ENCODE data around the gene TBCD. TPM values are rescaled to one million over a fixed set of nuclear protein-coding genes. Genes with fewer than 3 reads are reported as not detected.

The TBCD gene
- polyA plus RNA-seq, 1 donor from 2014 or later = 19.4 TPM

DNA sequence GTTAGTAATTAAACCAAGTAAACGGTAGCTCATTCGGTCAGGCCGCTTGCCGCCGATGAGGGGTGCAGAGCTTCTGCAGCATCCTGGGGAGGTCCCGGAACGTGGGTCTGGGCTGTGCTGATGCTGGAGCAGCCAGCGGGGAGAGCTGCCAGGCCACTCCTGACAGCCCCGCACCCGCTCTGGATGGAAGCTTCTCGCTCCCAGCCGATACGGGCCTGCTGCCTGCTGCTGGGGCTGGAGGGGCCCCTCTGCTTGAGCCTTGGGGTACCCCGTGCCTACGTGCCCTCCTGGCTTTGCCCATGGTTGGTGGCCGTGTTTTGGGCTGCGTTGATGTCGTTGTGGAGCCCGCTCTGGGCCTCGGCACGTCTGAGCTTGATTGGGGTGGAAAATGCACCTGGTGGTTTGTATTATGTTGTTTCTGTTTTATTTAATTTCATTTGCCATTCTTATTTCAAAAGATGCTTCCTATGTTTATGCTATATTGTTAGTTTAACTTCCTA is 129.5 kb downstream of the TBCD start:
- peak overlapping the region in 1 of 3 donors; percentile 19 for H3K27ac Mint-ChIP-seq
- H3K27me3 Mint-ChIP-seq = no peaks in the 10 kb centered on the region
- H3K4me3 Mint-ChIP-seq = peak overlapping the region in 1 of 4 donors; percentile 22
- peaks cover 5% of the 10 kb centered on the region for H3K36me3 Mint-ChIP-seq
- no peaks in the 10 kb centered on the region for H3K9me3 Mint-ChIP-seq
- peaks cover 16 to 28% (median 19%) of the 10 kb centered on the region in 3 donors for H3K4me1 Mint-ChIP-seq

DNA sequence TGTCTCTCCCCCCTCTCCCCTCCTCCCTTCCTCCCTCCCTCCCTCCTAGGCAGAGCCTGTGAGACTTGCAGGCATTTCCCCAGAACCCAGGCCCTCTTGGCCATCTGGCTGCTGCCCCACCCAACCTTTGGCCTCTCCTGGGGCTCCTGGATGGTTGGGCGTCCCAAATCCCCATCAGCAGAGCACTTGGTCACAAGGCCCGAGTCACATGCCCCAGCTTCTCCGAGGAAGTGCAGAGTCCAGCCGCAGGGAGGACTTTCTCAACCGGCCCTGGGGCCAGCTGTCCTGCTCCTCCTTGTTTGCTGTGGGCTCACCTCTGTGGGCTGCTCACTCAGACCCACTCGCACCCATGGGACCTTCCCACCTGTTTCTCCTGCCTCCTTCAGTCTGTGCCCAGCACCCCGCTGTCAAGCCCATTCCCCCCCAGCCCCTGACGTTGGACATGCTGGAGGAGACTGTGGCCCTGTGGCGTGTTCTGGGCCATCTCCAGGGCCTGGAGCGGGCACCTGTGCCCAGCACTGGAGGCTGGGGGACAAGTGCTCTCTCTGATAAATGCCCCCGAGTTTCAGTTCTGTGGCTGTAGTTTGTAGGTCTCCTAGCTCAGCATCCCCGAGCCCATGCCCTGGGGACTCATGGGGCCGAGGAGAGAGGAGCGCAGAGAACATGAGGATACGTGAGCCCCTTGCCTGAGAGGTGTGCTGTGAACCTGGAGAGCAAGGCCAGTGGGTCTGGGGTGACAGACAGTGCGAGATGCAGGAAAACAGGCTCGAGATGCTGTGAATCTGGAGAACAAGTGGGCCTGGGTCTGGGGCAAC is 130.2 kb downstream of the TBCD start:
- Mint-ChIP-seq H3K4me3 (peak overlapping the region in 3 of 4 donors; percentile 30 to 88 (median 63)), H3K9me3 (no peaks in the 10 kb centered on the region), H3K36me3 (peaks cover 5% of the 10 kb centered on the region), H3K27me3 (no peaks in the 10 kb centered on the region), H3K4me1 (peaks cover 16 to 30% (median 19%) of the 10 kb centered on the region in 3 donors), H3K27ac (peak overlapping the region; percentile 23 to 95 (median 75))

DNA sequence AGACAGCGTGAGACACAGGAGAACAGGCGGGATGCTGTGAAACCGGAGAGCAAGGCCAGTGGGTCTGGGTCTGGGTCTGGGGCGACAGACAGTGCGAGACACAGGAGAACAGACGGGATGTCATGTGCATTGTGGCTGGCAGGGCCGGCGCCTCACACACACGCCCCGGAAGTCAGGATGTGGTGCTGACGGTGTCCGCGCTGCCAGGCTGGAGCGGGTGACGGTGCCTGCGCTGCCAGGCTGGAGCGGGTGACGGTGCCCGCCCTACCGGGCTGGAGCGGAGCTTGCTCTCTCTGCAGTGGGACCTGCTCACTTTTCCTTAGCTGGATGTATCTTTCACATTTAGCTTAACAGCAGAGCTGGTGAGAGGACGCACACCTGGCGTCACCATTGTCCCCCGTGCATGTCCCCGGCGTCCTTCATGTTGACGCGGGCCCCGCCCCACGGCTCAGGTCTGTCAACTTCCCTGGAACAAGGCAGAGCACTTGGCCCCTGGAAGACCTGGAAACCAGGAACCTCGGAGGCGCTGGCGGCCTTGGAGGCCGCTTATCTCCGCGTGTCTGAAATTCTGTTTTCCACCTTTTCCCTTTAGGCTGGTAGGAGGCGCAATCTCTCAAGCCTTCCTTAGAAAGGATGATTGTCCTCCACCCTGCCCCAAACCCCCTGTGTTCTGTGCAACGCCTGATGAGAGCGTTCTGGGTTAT is 131.0 kb downstream of the TBCD start:
- H3K27me3 Mint-ChIP-seq = no peaks in the 10 kb centered on the region
- H3K9me3 Mint-ChIP-seq = peaks cover 0 to 2% (median 0%) of the 10 kb centered on the region in 3 donors
- peaks cover 5% of the 10 kb centered on the region for H3K36me3 Mint-ChIP-seq
- H3K4me3 Mint-ChIP-seq = peak overlapping the region in 3 of 4 donors; percentile 12 to 88 (median 63)
- H3K4me1 Mint-ChIP-seq = peaks cover 16 to 37% (median 19%) of the 10 kb centered on the region in 3 donors
- peak overlapping the region; percentile 75 to 95 (median 80) for H3K27ac Mint-ChIP-seq

DNA sequence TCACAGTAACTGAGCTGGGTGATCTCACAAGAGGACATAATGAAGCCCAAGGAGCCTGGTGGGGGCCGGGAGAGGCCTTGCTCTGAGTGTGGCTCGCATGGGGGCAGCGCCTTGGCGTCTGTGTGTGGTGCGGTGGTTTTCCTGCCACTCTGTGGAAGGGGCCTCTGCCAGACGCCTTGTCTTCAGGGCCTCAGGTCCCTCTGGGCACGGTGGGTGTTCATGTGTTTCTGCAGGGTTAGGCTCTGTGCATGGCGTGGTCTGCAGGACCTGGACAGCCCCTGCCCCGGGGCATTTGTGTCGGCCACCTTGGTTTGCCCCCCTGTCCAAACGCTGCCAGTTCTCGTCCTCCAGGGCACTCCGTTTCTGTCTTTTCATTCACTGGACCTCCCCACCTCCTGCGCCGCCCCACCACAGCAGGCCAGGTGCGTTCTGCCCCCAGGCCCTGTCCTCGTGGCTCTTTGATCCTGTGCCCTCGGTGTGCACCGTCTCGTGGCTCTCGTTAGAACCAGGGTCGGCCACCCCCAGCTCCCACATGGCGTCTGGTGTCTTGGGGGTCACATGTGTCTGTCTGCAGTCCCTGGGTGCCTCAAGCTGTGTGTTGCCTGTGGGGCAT is 131.7 kb downstream of the TBCD start:
- Mint-ChIP-seq H3K4me3 (peak overlapping the region in 1 of 4 donors; percentile 28), H3K27me3 (no peaks in the 10 kb centered on the region), H3K36me3 (peaks cover 5% of the 10 kb centered on the region)

DNA sequence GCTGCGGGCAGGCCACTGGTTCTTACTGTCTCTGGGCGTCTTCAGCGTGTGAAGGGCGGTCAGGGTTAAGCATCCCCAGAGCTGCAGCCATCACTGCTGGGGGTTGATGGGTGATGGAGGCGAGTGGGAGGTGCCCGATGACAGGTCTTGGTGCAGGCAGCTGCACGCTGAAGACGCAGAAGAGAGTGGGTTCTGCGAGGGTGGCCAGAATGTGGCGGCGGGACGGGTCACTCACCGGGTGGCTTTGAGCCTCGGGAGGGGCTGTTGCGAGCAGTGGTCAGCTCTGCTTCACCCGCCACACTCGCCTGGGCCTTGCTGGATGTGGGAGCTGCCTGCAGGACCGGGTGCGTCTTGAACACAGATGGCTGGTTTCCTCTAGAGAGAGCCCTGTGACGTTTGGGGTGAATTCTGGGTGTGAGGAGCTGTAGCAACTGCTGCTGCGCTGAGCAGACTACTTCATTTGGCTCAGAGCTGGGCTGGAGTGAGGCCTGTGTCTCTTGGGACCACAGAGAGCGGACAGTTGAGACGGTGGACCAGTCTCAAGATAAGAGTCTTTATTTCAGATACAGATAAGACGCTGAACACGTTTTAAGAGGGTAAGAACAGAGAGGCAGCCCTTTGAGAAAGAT is 132.6 kb downstream of the TBCD start:
- peak overlapping the region; percentile 33 to 90 (median 83) for H3K27ac Mint-ChIP-seq
- peaks cover 3% of the 10 kb centered on the region for H3K36me3 Mint-ChIP-seq
- peaks cover 16 to 38% (median 19%) of the 10 kb centered on the region in 3 donors for H3K4me1 Mint-ChIP-seq
- no peaks in the 10 kb centered on the region for H3K27me3 Mint-ChIP-seq
- H3K9me3 Mint-ChIP-seq = peaks cover 0 to 4% (median 0%) of the 10 kb centered on the region in 3 donors
- peak overlapping the region in 2 of 4 donors; percentile 50 to 59 for H3K4me3 Mint-ChIP-seq

More for the DNA sequence above, 131.7 kb downstream of the TBCD start:
- H3K9me3 Mint-ChIP-seq = peaks cover 0 to 4% (median 0%) of the 10 kb centered on the region in 3 donors
- peaks cover 16 to 38% (median 19%) of the 10 kb centered on the region in 3 donors for H3K4me1 Mint-ChIP-seq
- peak overlapping the region in 2 of 3 donors; percentile 62 to 80 for H3K27ac Mint-ChIP-seq

DNA sequence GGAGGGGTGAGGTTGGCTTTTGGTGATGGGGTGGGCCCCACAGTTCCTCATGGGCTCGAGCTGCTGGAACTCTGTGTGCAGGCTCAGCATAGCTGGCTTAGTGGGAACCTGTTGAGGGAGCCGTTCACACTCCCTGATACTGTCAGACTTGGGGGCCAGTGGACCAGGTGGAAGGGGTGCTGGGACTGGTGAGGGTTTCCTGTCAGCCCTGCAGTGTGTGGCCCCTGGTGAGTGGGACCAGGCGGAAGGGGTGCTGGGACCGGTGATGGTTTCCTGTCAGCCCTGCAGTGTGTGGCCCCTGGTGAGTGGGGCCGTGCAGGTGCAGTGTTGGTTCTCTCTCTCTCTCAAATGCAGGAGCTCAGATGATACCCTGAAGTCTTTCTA is 133.1 kb downstream of the TBCD start:
- Mint-ChIP-seq H3K4me1 (peaks cover 16 to 38% (median 16%) of the 10 kb centered on the region in 3 donors), H3K27ac (peak overlapping the region; percentile 33 to 90 (median 83)), H3K9me3 (peaks cover 0 to 4% (median 0%) of the 10 kb centered on the region in 3 donors)

DNA sequence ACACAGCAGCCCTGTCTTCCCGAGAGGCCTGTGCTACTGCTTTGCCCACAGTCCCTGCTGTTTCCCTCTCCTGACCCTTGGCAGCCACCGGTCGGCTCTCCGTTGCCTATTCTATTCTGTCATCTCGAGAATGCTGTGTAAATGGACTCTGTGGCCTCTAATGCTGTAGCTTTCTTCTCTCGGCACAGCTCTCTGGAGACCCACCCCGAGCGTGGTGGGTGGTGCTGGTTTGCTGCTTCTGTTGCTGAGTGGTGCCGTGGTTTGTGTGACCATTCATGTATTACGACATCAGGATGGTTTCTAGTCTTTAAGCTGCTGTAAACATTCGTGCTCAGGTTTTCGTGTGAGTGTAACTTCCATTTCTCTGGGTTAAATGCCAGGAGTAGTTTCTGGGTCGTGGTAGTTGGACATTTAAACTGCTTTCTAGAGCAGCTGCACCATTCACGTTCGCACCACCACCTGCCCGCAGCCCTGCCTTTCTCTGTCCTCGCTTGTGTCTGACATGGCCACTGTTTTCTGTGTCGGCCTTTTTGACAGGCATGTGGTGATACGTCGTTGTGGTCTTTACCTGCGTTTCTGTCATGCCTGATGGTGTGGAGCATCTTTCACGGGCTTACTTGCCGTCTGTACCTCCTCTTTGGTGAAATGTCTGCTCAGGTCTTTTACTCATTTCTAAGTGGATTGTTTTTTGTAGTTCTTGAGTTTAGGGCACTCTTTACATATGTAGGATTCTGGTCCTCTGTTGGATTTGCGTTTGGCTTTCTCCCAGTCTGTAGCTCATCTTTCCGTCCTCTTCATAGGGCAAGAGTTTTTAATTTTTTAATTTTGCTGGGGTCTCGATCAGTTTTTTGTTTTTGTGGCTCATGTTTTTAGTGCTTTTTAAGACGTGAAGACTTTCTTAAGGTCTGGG is 135.6 kb downstream of the TBCD start:
- Mint-ChIP-seq H3K27ac (peak overlapping the region in 2 of 3 donors; percentile 46 to 61), H3K4me3 (no peak overlapping the region), H3K36me3 (peaks cover 6% of the 10 kb centered on the region), H3K9me3 (peaks cover 0 to 4% (median 0%) of the 10 kb centered on the region in 3 donors), H3K27me3 (no peaks in the 10 kb centered on the region), H3K4me1 (peaks cover 12 to 35% (median 12%) of the 10 kb centered on the region in 3 donors)

More for the DNA sequence above, 133.1 kb downstream of the TBCD start:
- no peaks in the 10 kb centered on the region for H3K27me3 Mint-ChIP-seq
- H3K36me3 Mint-ChIP-seq = peaks cover 3% of the 10 kb centered on the region
- H3K4me3 Mint-ChIP-seq = peak overlapping the region in 3 of 4 donors; percentile 1 to 59 (median 50)

DNA sequence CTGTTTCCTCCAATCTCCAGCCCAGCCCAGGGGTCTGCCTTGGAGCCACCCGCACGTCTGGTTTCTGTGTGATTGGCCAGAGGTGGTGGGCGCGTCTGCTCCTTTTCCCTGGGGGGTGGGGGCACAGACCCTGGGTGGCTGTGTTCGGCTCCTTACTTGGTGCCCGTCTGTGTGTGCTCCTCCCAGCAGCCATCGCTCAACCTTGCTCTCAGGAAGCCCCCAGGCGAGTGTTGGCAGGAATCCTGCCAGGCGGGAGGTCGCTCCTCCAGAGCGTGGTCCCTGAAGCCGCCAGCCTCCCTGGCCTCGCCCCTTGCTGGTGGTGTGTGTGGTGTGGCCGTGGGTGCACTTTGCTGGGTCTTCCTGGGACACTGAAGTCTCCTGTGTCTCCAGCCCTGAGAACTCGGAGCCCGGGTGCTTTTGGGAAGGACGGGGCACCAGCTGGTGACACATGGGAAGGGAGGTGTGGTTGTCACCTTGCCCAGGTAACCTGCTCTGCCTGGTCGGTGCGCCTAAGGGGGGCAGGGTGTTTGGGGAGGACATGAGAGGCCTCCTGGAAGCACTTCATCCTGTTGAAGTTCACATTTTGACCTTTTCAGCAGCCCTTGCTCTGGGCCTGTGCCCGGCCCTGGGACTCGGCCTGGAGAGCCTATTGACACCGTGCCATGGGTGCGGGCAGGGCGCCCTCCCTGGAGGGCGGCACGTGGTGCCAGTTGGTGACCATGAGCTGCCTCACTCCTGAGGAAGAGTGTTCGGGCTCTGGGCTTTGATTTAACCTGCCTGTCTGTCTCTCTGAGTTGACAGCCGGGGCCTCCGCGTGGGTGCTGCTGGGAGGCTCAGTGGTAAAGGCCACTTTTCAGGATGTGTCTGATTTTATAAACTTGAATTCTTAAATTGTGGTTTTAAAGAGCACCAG is 137.0 kb downstream of the TBCD start:
- Mint-ChIP-seq H3K4me3 (no peak overlapping the region), H3K9me3 (peaks cover 0 to 4% (median 0%) of the 10 kb centered on the region in 3 donors), H3K36me3 (peaks cover 6% of the 10 kb centered on the region), H3K4me1 (peaks cover 11 to 41% (median 11%) of the 10 kb centered on the region in 3 donors), H3K27ac (no peak overlapping the region), H3K27me3 (peaks cover 1% of the 10 kb centered on the region)

DNA sequence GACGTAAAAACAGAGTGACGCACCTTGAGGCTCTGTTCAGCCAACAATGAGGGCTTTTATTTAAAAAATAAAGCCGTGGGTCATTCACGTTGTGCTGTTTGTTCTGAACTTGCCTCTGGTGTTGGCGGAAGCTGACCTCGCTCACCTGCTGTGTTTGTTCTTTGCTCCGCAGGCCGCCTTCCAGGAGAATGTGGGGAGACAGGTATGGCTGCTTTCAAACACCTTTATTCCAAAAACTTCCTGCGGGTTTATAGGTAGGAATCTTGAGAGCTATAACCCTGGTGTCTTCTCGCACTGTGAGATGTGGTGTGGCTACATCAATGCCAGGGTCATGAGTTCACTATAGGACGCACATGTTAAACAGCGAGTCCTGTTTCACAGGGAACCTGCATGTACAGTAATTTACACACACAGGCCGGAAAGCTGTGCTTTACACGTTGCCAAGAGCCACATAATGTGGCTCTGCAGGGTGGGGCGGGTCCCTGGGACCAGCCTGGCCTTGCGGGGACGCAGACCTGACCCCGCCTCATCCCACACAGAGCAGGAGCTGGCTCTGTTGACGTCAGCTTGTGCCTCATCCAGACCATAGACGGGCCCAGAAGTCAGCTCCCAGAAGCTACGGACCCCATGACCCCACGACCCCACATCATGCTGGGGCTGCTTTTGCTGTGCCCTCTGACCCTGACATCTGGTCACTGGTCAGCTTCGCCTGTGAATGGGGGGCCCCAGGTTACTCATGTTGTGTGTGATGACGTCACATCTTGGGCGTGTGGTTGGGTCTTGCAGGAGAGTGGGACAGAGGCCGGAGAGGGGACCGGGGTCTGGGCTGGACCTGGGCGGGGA is 137.9 kb downstream of the TBCD start:
- peaks cover 6% of the 10 kb centered on the region for H3K36me3 Mint-ChIP-seq
- H3K4me1 Mint-ChIP-seq = peaks cover 9 to 41% (median 11%) of the 10 kb centered on the region in 3 donors
- peaks cover 0 to 4% (median 0%) of the 10 kb centered on the region in 3 donors for H3K9me3 Mint-ChIP-seq
- H3K4me3 Mint-ChIP-seq = no peak overlapping the region
- H3K27ac Mint-ChIP-seq = peak overlapping the region in 1 of 3 donors; percentile 35
- peaks cover 2% of the 10 kb centered on the region for H3K27me3 Mint-ChIP-seq

DNA sequence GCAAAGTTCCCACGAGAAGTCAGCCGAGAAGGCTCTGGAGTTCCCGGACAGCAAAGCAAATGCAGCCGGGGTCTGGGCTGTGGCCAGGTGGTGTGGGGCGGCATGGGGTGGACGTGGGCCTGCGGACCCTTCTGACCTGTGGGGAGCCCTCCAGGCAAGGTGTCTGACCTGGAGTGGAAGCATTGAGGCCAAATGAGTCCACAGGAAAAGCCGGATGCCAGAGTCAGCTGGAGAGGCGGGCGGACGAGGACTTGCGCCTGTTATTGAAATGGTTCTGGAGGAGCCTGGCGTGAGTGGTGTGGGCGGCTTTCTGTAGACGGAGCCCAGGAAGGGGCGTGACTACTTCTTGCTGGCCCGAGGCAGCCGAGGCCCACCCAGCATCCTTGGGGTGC is 138.5 kb downstream of the TBCD start:
- Mint-ChIP-seq H3K4me1 (peaks cover 3 to 35% (median 5%) of the 10 kb centered on the region in 3 donors), H3K4me3 (no peak overlapping the region), H3K36me3 (peaks cover 6% of the 10 kb centered on the region), H3K27me3 (peaks cover 2% of the 10 kb centered on the region), H3K27ac (no peak overlapping the region), H3K9me3 (peaks cover 0 to 4% (median 0%) of the 10 kb centered on the region in 3 donors)

DNA sequence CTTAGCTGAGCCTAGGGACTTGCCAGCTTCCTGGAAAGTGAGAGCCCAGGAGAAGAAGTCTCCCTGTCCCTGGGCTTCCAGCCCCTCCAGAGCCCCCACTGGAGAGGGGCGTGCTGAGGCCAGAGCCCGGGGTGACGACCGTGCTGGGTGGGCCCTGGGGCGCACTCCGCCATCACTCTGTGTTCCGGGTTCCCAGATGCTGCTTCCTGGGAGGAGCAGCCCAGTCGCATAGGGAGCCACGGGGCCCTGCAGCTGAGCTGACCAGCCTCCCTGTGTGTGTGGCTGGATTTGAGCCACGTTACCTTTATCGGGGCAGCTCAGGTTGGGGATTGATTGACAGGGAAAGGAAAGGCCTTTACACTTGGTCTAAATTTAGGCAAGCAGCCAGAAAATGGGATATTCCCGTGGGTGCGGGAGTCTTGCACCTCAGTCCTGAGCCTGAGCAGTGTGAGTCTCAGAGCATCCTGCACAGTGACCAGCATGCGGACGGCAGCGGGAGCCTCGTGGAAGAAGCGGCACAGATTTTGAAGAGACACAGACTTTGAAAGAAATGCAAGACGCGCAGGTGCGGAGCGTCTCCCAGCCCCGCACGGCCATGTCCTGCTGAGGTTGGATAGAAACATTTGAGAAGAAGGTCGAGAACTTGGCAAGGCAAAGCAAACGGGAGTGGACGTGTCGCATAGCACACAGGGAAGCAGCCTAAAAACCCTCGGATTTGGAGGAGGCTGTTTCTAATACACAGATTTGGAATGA is 139.2 kb downstream of the TBCD start:
- Mint-ChIP-seq H3K36me3 (peaks cover 6% of the 10 kb centered on the region), H3K4me1 (peaks cover 2 to 31% (median 4%) of the 10 kb centered on the region in 3 donors), H3K27ac (peak overlapping the region in 1 of 3 donors; percentile 2), H3K4me3 (no peak overlapping the region), H3K27me3 (peaks cover 2% of the 10 kb centered on the region), H3K9me3 (peaks cover 0 to 4% (median 0%) of the 10 kb centered on the region in 3 donors)
